Endothelial cell of umbilical vein (primary cell): ENCODE data around the gene TRDN. TPM values are rescaled to one million over a fixed set of nuclear protein-coding genes. Genes with fewer than 3 reads are reported as not detected.

ENCODE experiments used
- BruUV-seq: library from RNA; stranded (reverse); fragments of 400-500 nt; replicated peaks from 2 replicates; lab custom pipeline; 2021; lab: Mats Ljungman, UMichigan
- CTCF ChIA-PET: fragments of 300-600, 350-600 bp; sonication (Branson Sonifier 250); formaldehyde crosslinking; loops from one replicate; lab custom pipeline; 2021; ENCODE audit warnings: antibody characterized with exemption, inconsistent platforms; lab: Charles Lee
- POLR2A ChIA-PET: fragments of 300-600, 350-600 bp; sonication (Branson Sonifier 250); formaldehyde crosslinking; loops from one replicate; lab custom pipeline; 2021; ENCODE audit warnings: antibody characterized with exemption, inconsistent platforms; lab: Charles Lee
- DNase-seq: peaks from one replicate; pipeline ENCODE4 v3.0.0-alpha.2; 2011; ENCODE audit warnings: low read depth, low spot score
- FAIRE-seq: peaks from 2 replicates; lab custom pipeline; 2011; peaks lifted over from hg19 to GRCh38; lab: Jason Lieb, UNC
- H2AFZ ChIP-seq: 2 replicates; pipeline ENCODE4 v1.6.0; 2012; ENCODE audit warnings: low read depth, low read length, control low read depth, inconsistent platforms
- H3K27ac ChIP-seq: 2 replicates; pipeline ENCODE4 v1.5.1; 2011; ENCODE audit warnings: low read depth, mild to moderate bottlenecking, control low read depth, low read length, moderate library complexity; ENCODE audit not compliant: insufficient read depth
- H3K27me3 ChIP-seq, 2 experiments: 2 replicates each; pipeline versions ENCODE4 v1.6.0 to v1.6.1; 2011; ENCODE audit warnings: low read length in 2 of 2, mixed read lengths in 1 of 2; ENCODE audit not compliant: control insufficient read depth in 2 of 2, insufficient read depth in 2 of 2
- H3K36me3 ChIP-seq, 2 experiments: 2 replicates in 1 of 2; 3 replicates in 1 of 2; pipeline ENCODE4 v1.5.1; 2011; ENCODE audit warnings: low read length in 2 of 2, mild to moderate bottlenecking in 1 of 2, moderate library complexity in 1 of 2; ENCODE audit not compliant: control insufficient read depth in 2 of 2, insufficient read depth in 2 of 2; ENCODE audit errors: extremely low read depth in 1 of 2
- H3K4me1 ChIP-seq: 3 replicates; pipeline ENCODE4 v1.5.1; 2011; ENCODE audit warnings: mild to moderate bottlenecking, low read length; ENCODE audit not compliant: control insufficient read depth, insufficient read depth; ENCODE audit errors: extremely low read depth
- H3K4me2 ChIP-seq: 2 replicates; pipeline ENCODE4 v1.6.1; 2011; ENCODE audit warnings: low read length, control low read depth, mixed read lengths; ENCODE audit not compliant: insufficient read depth
- H3K4me3 ChIP-seq, 3 experiments: fragments of 200-600 bp in 1 of 3; sonication (generic), shearing (Covaris generic) in 1 of 3; replicated peaks in 1 of 3; 2 replicates each; pipeline ENCODE4 v1.5.1; 2011 to 2016; ENCODE audit warnings: control low read depth in 3 of 3, low read length in 3 of 3, mild to moderate bottlenecking in 2 of 3, inconsistent platforms in 1 of 3, low read depth in 1 of 3, moderate library complexity in 1 of 3; ENCODE audit not compliant: insufficient read depth in 1 of 3
- H3K79me2 ChIP-seq: 2 replicates; pipeline ENCODE4 v1.6.0; 2012; ENCODE audit warnings: low read length, inconsistent platforms; ENCODE audit not compliant: control insufficient read depth, insufficient read depth
- H3K9ac ChIP-seq: replicated peaks from 2 replicates; pipeline ENCODE3; 2011; ENCODE audit warnings: low read length, control low read depth; ENCODE audit not compliant: insufficient read depth; ENCODE audit errors: extremely low read depth
- H3K9me1 ChIP-seq: replicated peaks from 3 replicates; pipeline ENCODE4 v1.6.0; 2011; ENCODE audit warnings: mild to moderate bottlenecking, low read length; ENCODE audit not compliant: control insufficient read depth, insufficient read depth; ENCODE audit errors: extremely low read depth
- H3K9me3 ChIP-seq: replicated peaks from 2 replicates; pipeline ENCODE4 v1.5.1; 2012; ENCODE audit warnings: low read length, inconsistent platforms; ENCODE audit not compliant: control insufficient read depth, insufficient read depth
- H4K20me1 ChIP-seq: replicated peaks from 2 replicates; pipeline ENCODE3; 2011; ENCODE audit warnings: mild to moderate bottlenecking, low read length; ENCODE audit not compliant: control insufficient read depth, insufficient read depth; ENCODE audit errors: extremely low read depth
- CTCF ChIP-seq, 2 donors: IDR thresholded peaks; 1 replicate in 1 of 2; 2 replicates in 1 of 2; pipeline ENCODE4 v1.5.1; 2011; ENCODE audit warnings: low read length in 2 of 2, mild to moderate bottlenecking in 2 of 2, moderate library complexity in 2 of 2, control low read depth in 1 of 2, inconsistent platforms in 1 of 2, low read depth in 1 of 2; ENCODE audit not compliant: insufficient read depth in 1 of 2; ENCODE audit errors: extremely low read depth in 1 of 2
- EZH2 ChIP-seq: IDR thresholded peaks from 2 replicates; pipeline ENCODE4 v1.6.1; 2012; ENCODE audit warnings: borderline replicate concordance, low read depth, mild to moderate bottlenecking, moderate library complexity, low read length, inconsistent platforms; ENCODE audit not compliant: severe bottlenecking
- FOS ChIP-seq: IDR thresholded peaks from 2 replicates; pipeline ENCODE4 v1.6.1; 2011; ENCODE audit warnings: mild to moderate bottlenecking, low read length, moderate library complexity, borderline replicate concordance; ENCODE audit not compliant: insufficient read depth
- GATA2 ChIP-seq: IDR thresholded peaks from 2 replicates; pipeline ENCODE4 v1.7.0; 2011; ENCODE audit warnings: low read depth, mild to moderate bottlenecking, moderate library complexity, mixed read lengths, low read length; ENCODE audit not compliant: insufficient read length, insufficient read depth
- JUN ChIP-seq: IDR thresholded peaks from 2 replicates; pipeline ENCODE4 v1.6.1; 2011; ENCODE audit warnings: borderline replicate concordance, low read depth; ENCODE audit not compliant: insufficient read length, insufficient read depth
- MAX ChIP-seq: IDR thresholded peaks from 2 replicates; pipeline ENCODE4 v1.6.1; 2011; ENCODE audit not compliant: insufficient read depth, insufficient read length
- MYC ChIP-seq: IDR thresholded peaks from one replicate; pipeline ENCODE4 v1.6.1; 2011; ENCODE audit warnings: mild to moderate bottlenecking, low read depth, low read length
- POLR2A ChIP-seq: IDR thresholded peaks from 2 replicates; pipeline ENCODE4 v1.6.1; 2012; ENCODE audit warnings: low read depth, mild to moderate bottlenecking, control low read depth, low read length
- POLR2AphosphoS5 ChIP-seq: IDR thresholded peaks from 2 replicates; pipeline ENCODE4 v1.6.1; 2012; ENCODE audit warnings: low read depth, mild to moderate bottlenecking, control low read depth, low read length, moderate library complexity; ENCODE audit not compliant: insufficient read depth
- dilution Hi-C: fragments of 300-500 bp; cut with MboI; formaldehyde crosslinking; loops from one replicate; pipeline ENCODE4 v1.15.0; 2019; ENCODE audit warnings: low sequenced_read_pairs; ENCODE audit not compliant: extremely low pct_ligation_motif_present
- intact Hi-C: fragments of 100-400 bp; cut with micrococcal nuclease; formaldehyde crosslinking; loops from one replicate; pipeline ENCODE4 v1.10.0; 2022
- polyA plus RNA-seq, 4 experiments: library from polyadenylated mRNA; depleted of rRNA in 3 of 4; stranded (reverse) in 3 of 4; unstranded in 1 of 4; fragments of >200 nt; gene quantifications; 2 replicates each; pipeline versions ENCODE4 v1.2.1 to v1.2.3, GENCODE V29; 2011 to 2012; ENCODE audit warnings: missing spikeins in 1 of 4
- total RNA-seq: library from RNA; stranded (reverse); gene quantifications from 2 replicates; pipeline ENCODE4 v1.2.3, GENCODE V29; 2021

TRDN gene
- total and polyA plus RNA-seq, 2 donors (not counting 3 experiments of a cell fraction or from before 2014, with no cell fraction given): not detected

GRCh38 chr6:123616016-123616415 lies 20.7 kb downstream of the TRDN start:
- no peaks in the 10 kb centered on the region for H3K4me1 ChIP-seq
- no peaks in the 10 kb centered on the region for H4K20me1 ChIP-seq
- no peak overlapping the region for H3K9ac ChIP-seq
- TF ChIP-seq FOS (no peak), CTCF (IDR thresholded peaks at IDR 0.05; ENCODE audit: extremely low read depth in 1 of 2, insufficient read depth in 1 of 2, low read depth in 1 of 2, low read length in 2 of 2) (no peak), EZH2 (no peak), POLR2A (no peak), GATA2 (no peak), JUN (no peak), POLR2AphosphoS5 (no peak), MYC (no peak), MAX (no peak)
- no peaks in the 10 kb centered on the region for H3K79me2 ChIP-seq
- no peak overlapping the region for H3K27ac ChIP-seq
- H3K4me2 ChIP-seq: no peak overlapping the region
- FAIRE-seq (no peak), DNase-seq (no peak)
- H2AFZ ChIP-seq: no peak overlapping the region
- dilution Hi-C loops (no loop called here), intact Hi-C loops (no loop called here)
- no peaks in the 10 kb centered on the region for H3K27me3 ChIP-seq
- H3K36me3 ChIP-seq: no peaks in the 10 kb centered on the region
- H3K9me3 ChIP-seq: no peaks in the 10 kb centered on the region
- H3K4me3 ChIP-seq: no peak overlapping the region
- ChIA-PET POLR2A (no interaction called here), CTCF (interaction anchor here (0.9 to 1.3 kb wide), 2 partner anchors 11 to 27 kb away, joined by 3 to 6 read pairs; no protein-coding TSS in a partner anchor)
- H3K9me1 ChIP-seq: no peaks in the 10 kb centered on the region
- BruUV-seq: no TSS peak
